HTERT RPE-1 (cell line): ENCODE results near the gene REPIN1.

Source experiments
- in situ Hi-C: fragments of 300-500 bp; cut with MboI; formaldehyde crosslinking; loops from 4 replicates; pipeline ENCODE4 v1.14.3; 2020; ENCODE audit warnings: low sequenced_read_pairs

REPIN1 gene

GRCh38 chr7:150359622-150360362 is 8.8 kb upstream of the REPIN1 start:
- in situ Hi-C loops: no loop called here

GRCh38 chr7:150360363-150361058 is 8.1 kb upstream of the REPIN1 start:
- in situ Hi-C loops: no loop called here

GRCh38 chr7:150361402-150361801 is 7.2 kb upstream of the REPIN1 start:
- in situ Hi-C loops: no loop called here

GRCh38 chr7:150361807-150362621 is 6.6 kb upstream of the REPIN1 start:
- in situ Hi-C loops: no loop called here

GRCh38 chr7:150363370-150363769 is 5.3 kb upstream of the REPIN1 start:
- in situ Hi-C loops: no loop called here

- in situ Hi-C loops: no loop called here
These were observed 4.8 kb upstream of the REPIN1 start for GRCh38 chr7:150363872-150364271.

GRCh38 chr7:150365194-150365593 is 3.4 kb upstream of the REPIN1 start:
- in situ Hi-C loops: no loop called here

- in situ Hi-C loops: no loop called here
These were observed 2.8 kb upstream of the REPIN1 start for GRCh38 chr7:150365673-150366398.

GRCh38 chr7:150367677-150368095 is 936 bp upstream of the REPIN1 start:
- in situ Hi-C loops: no loop called here

- in situ Hi-C loops: no loop called here
These were observed 494 bp downstream of the REPIN1 start for GRCh38 chr7:150368884-150369747.

- in situ Hi-C loops: no loop called here
These were observed 1.3 kb downstream of the REPIN1 start for GRCh38 chr7:150369748-150370501.

- in situ Hi-C loops: no loop called here
These were observed 2.0 kb downstream of the REPIN1 start for GRCh38 chr7:150370612-150371071.

- in situ Hi-C loops: no loop called here
These were observed 2.7 kb downstream of the REPIN1 start for GRCh38 chr7:150371131-150371995.

GRCh38 chr7:150371996-150372270 is 3.3 kb downstream of the REPIN1 start:
- in situ Hi-C loops: no loop called here

- in situ Hi-C loops: no loop called here
These were observed 3.8 kb downstream of the REPIN1 start for GRCh38 chr7:150372271-150373048.

GRCh38 chr7:150373049-150373801 is 4.6 kb downstream of the REPIN1 start:
- in situ Hi-C loops: no loop called here

- in situ Hi-C loops: no loop called here
These were observed 5.4 kb downstream of the REPIN1 start for GRCh38 chr7:150374026-150374425.
